HEK293 (cell line): ENCODE results near the gene EMP1.

Experiments
- CTCF ChIP-seq: fragments of 450-650 bp; formaldehyde crosslinking; IDR thresholded peaks from 2 replicates; pipeline ENCODE4 v1.5.1; 2016; ENCODE audit warnings: missing biosample characterization, missing genetic modification characterization
- REST ChIP-seq: fragments of 450-650 bp; formaldehyde crosslinking; IDR thresholded peaks from 2 replicates; pipeline ENCODE4 v1.5.1; 2016; ENCODE audit warnings: missing biosample characterization, missing genetic modification characterization
- ZNF10 ChIP-seq: fragments of 450-650 bp; formaldehyde crosslinking; IDR thresholded peaks from 2 replicates; pipeline ENCODE4 v1.5.1; 2017; ENCODE audit warnings: missing biosample characterization, missing genetic modification characterization
- ZNF133 ChIP-seq: fragments of 450-650 bp; formaldehyde crosslinking; IDR thresholded peaks from 2 replicates; pipeline ENCODE4 v1.5.1; 2016; ENCODE audit warnings: missing biosample characterization, missing genetic modification characterization
- ZNF18 ChIP-seq: fragments of 450-650 bp; formaldehyde crosslinking; IDR thresholded peaks from 2 replicates; pipeline ENCODE4 v1.5.1; 2016; ENCODE audit warnings: missing biosample characterization, missing genetic modification characterization
- ZNF274 ChIP-seq, 2 experiments: fragments of 200-500 bp in 1 of 2; fragments of 450-650 bp in 1 of 2; sonication (Bioruptor generic) in 1 of 2; formaldehyde crosslinking in 1 of 2; IDR thresholded peaks; 2 replicates each; pipeline versions ENCODE4 v1.5.1 to v1.6.1; 2014 to 2016; ENCODE audit warnings: borderline replicate concordance in 1 of 2, inconsistent platforms in 1 of 2, low read length in 1 of 2, missing biosample characterization in 1 of 2, missing genetic modification characterization in 1 of 2
- ZNF843 ChIP-seq: fragments of 450-650 bp; formaldehyde crosslinking; IDR thresholded peaks from 2 replicates; pipeline ENCODE4 v1.5.1; 2016; ENCODE audit warnings: missing biosample characterization, missing genetic modification characterization

GRCh38 chr12:13162904-13163303 lies 33.6 kb upstream of the EMP1 start:
- TF ChIP-seq ZNF274 (IDR thresholded peaks at IDR 0.05; ENCODE audit: low read length) (no peak), ZNF274 (tag by site-specific recombination; IDR thresholded peaks at IDR 0.05; ENCODE audit: borderline replicate concordance) (no peak), CTCF (tag by site-specific recombination) (no peak), ZNF133 (tag by site-specific recombination) (no peak), ZNF843 (tag by site-specific recombination) (no peak), ZNF18 (tag by site-specific recombination) (no peak), ZNF10 (tag by site-specific recombination) (no peak), REST (tag by site-specific recombination) (no peak)
